Activated CD8-positive, alpha-beta memory T cell treated with anti-CD3 and anti-CD28 coated beads for 24 hours (primary cell): ENCODE measurements around the gene METRNL.
"Not testable (repeated sequence)": the region's sequence is repeated elsewhere in the genome, so short reads cannot be mapped to it uniquely, and the experiment has no call there.

Experiments used
- DNase-seq: peaks from one replicate; pipeline ENCODE4 v3.0.0-alpha.2; 2020

METRNL gene

GRCh38 chr17:83109793-83110645, 30.6 kb downstream of the METRNL start:
- no peak for DNase-seq

- DNase-seq, result no peak
These were observed 31.3 kb downstream of the METRNL start for GRCh38 chr17:83110735-83111134.

- no peak for DNase-seq
These were observed 32.3 kb downstream of the METRNL start for GRCh38 chr17:83111516-83112282.

- no peak for DNase-seq
These were observed 34.0 kb downstream of the METRNL start for GRCh38 chr17:83113381-83113780.

- DNase-seq, result no peak
These were observed 34.4 kb downstream of the METRNL start for GRCh38 chr17:83113792-83114191.

GRCh38 chr17:83114706-83115105, 35.3 kb downstream of the METRNL start:
- no peak for DNase-seq

GRCh38 chr17:83115202-83115651, 35.8 kb downstream of the METRNL start:
- no peak for DNase-seq

- DNase-seq, result no peak
These were observed 36.4 kb downstream of the METRNL start for GRCh38 chr17:83115832-83116231.

GRCh38 chr17:83116311-83116771, 36.9 kb downstream of the METRNL start:
- DNase-seq, result no peak

- DNase-seq, result no peak
These were observed 37.6 kb downstream of the METRNL start for GRCh38 chr17:83116783-83117555.

GRCh38 chr17:83117583-83117982, 38.2 kb downstream of the METRNL start:
- no peak for DNase-seq

- no peak for DNase-seq
These were observed 38.8 kb downstream of the METRNL start for GRCh38 chr17:83118071-83118841.

- no peak for DNase-seq
These were observed 40.8 kb downstream of the METRNL start for GRCh38 chr17:83119987-83120864.

- not testable (repeated sequence) for DNase-seq
These were observed 42.1 kb downstream of the METRNL start for GRCh38 chr17:83121473-83121872.

GRCh38 chr17:83121921-83122820, 42.8 kb downstream of the METRNL start:
- DNase-seq, result no peak

- DNase-seq, result no peak
These were observed 43.4 kb downstream of the METRNL start for GRCh38 chr17:83122834-83123233.

- DNase-seq, result no peak
These were observed 44.7 kb downstream of the METRNL start for GRCh38 chr17:83123896-83124801.

GRCh38 chr17:83124871-83125514, 45.6 kb downstream of the METRNL start:
- DNase-seq, result no peak
